Adipocyte (in vitro differentiated cells): ENCODE measurements around the gene LRRC3.

Source experiments
- DNase-seq: peaks from one replicate; pipeline ENCODE4 v3.0.0-alpha.2; 2015; ENCODE audit warnings: low read depth
- H3K27me3 ChIP-seq: replicated peaks from 2 replicates; pipeline ENCODE4 v1.7.0; 2013; ENCODE audit warnings: mild to moderate bottlenecking, low read length, moderate library complexity; ENCODE audit not compliant: control insufficient read depth, insufficient read depth
- H3K36me3 ChIP-seq: 2 replicates; pipeline ENCODE4 v1.7.0; 2013; ENCODE audit warnings: low read length, mild to moderate bottlenecking, moderate library complexity; ENCODE audit not compliant: control insufficient read depth, insufficient read depth, severe bottlenecking
- H3K4me1 ChIP-seq: 2 replicates; pipeline ENCODE4 v1.7.0; 2013; ENCODE audit warnings: mild to moderate bottlenecking, low read length, moderate library complexity; ENCODE audit not compliant: control insufficient read depth, insufficient read depth
- H3K4me3 ChIP-seq: 2 replicates; pipeline ENCODE4 v1.7.0; 2013; ENCODE audit warnings: mild to moderate bottlenecking, low read length, moderate library complexity
- H3K9ac ChIP-seq: 2 replicates; pipeline ENCODE4 v1.7.0; 2013; ENCODE audit warnings: mild to moderate bottlenecking, low read length, moderate library complexity
- H3K9me3 ChIP-seq: 2 replicates; pipeline ENCODE4 v1.7.0; 2013; ENCODE audit warnings: mild to moderate bottlenecking, low read length, moderate library complexity; ENCODE audit not compliant: control insufficient read depth

Gene LRRC3

DNA sequence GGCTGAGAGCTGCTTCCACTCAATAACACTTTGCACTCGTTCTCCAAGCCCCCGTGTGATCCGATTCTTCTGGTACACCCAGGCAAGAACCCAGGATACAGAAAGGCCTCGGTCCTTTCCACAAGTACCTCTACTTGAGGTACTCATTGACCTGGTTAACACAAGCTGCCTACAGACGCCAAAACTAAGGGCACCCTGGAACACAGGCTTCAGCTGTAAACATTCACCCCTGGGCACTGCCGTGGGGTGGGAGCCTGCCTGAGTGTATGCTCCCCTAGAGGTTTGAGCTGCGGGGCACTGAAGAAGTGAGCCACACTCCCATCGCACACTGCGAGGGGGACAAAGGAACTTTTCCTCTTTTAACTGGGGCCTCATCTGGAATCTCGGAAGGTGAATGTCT lies 30.5 kb downstream of the LRRC3 start:
- no peak for DNase-seq
- H3K4me1 ChIP-seq = peaks cover 3% of the 10 kb centered on the region
- H3K9ac ChIP-seq = peak overlapping the region; percentile 57
- H3K36me3 ChIP-seq = no peaks in the 10 kb centered on the region
- peak overlapping the region; percentile 75 for H3K4me3 ChIP-seq
- no peaks in the 10 kb centered on the region for H3K9me3 ChIP-seq
- peaks cover 30% of the 10 kb centered on the region for H3K27me3 ChIP-seq

DNA sequence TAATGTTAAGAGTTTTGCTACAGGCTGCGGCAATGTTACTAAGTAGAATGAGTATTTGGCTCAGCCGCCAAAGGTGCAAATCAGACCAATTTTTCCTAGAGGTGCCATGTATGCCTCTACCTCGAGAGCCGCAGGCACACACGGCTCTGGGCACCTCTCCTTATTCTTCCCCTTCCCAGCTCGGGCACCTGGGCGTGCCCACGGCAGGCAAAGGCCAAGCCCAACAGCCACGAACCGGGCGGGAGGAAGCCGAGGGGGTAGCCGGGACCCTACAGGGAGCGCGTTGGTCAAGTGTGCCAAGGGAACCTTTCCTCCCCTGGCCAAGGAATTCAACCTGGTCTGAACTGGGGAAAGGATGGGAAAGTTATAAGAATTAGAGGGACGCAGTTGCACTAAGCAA lies 31.0 kb downstream of the LRRC3 start:
- Histone ChIP-seq H3K4me3 (peak overlapping the region; percentile 75), H3K36me3 (no peaks in the 10 kb centered on the region), H3K4me1 (peaks cover 3% of the 10 kb centered on the region), H3K27me3 (peaks cover 30% of the 10 kb centered on the region), H3K9me3 (no peaks in the 10 kb centered on the region), H3K9ac (peak overlapping the region; percentile 57)
- DNase-seq = no peak

DNA sequence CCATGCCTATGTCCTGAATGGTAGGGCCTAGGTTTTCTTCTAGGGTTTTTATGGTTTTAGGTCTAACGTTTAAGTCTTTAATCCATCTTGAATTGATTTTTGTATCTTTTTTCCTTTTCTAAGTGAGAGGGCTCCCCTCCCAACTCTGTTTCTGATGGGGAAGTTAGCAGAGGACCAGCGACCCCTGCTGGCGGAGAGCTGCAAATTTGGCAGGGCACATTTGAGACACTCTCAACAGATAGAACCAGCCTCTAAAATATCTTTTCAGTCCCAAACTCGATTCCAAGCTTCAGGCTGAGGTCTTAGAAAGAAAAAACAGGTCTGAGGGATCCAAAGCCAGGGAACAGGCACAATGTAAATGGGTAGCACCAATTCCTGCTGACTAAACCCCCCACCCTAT lies 32.5 kb downstream of the LRRC3 start:
- H3K27me3 ChIP-seq = peaks cover 25% of the 10 kb centered on the region
- H3K9me3 ChIP-seq = peaks cover 10% of the 10 kb centered on the region
- H3K9ac ChIP-seq = no peak overlapping the region
- H3K4me3 ChIP-seq = no peak overlapping the region
- H3K4me1 ChIP-seq = no peaks in the 10 kb centered on the region
- no peaks in the 10 kb centered on the region for H3K36me3 ChIP-seq
- DNase-seq = peak; percentile 34

GRCh38 chr21:44489962-44490361 lies 34.7 kb downstream of the LRRC3 start:
- DNase-seq = no peak
- peaks cover 23% of the 10 kb centered on the region for H3K9me3 ChIP-seq
- no peaks in the 10 kb centered on the region for H3K4me1 ChIP-seq
- peaks cover 11% of the 10 kb centered on the region for H3K27me3 ChIP-seq
- no peaks in the 10 kb centered on the region for H3K36me3 ChIP-seq
- H3K4me3 ChIP-seq = no peak overlapping the region
- no peak overlapping the region for H3K9ac ChIP-seq

GRCh38 chr21:44490405-44490804 lies 35.1 kb downstream of the LRRC3 start:
- H3K4me3 ChIP-seq = no peak overlapping the region
- peaks cover 11% of the 10 kb centered on the region for H3K27me3 ChIP-seq
- no peaks in the 10 kb centered on the region for H3K4me1 ChIP-seq
- peaks cover 23% of the 10 kb centered on the region for H3K9me3 ChIP-seq
- H3K36me3 ChIP-seq = no peaks in the 10 kb centered on the region
- no peak for DNase-seq
- H3K9ac ChIP-seq = no peak overlapping the region

- Histone ChIP-seq H3K9ac (no peak overlapping the region), H3K4me3 (no peak overlapping the region), H3K4me1 (no peaks in the 10 kb centered on the region), H3K36me3 (no peaks in the 10 kb centered on the region), H3K9me3 (peaks cover 23% of the 10 kb centered on the region), H3K27me3 (peaks cover 10% of the 10 kb centered on the region)
- DNase-seq = no peak
These were observed 35.5 kb downstream of the LRRC3 start for GRCh38 chr21:44490816-44491215.

DNA sequence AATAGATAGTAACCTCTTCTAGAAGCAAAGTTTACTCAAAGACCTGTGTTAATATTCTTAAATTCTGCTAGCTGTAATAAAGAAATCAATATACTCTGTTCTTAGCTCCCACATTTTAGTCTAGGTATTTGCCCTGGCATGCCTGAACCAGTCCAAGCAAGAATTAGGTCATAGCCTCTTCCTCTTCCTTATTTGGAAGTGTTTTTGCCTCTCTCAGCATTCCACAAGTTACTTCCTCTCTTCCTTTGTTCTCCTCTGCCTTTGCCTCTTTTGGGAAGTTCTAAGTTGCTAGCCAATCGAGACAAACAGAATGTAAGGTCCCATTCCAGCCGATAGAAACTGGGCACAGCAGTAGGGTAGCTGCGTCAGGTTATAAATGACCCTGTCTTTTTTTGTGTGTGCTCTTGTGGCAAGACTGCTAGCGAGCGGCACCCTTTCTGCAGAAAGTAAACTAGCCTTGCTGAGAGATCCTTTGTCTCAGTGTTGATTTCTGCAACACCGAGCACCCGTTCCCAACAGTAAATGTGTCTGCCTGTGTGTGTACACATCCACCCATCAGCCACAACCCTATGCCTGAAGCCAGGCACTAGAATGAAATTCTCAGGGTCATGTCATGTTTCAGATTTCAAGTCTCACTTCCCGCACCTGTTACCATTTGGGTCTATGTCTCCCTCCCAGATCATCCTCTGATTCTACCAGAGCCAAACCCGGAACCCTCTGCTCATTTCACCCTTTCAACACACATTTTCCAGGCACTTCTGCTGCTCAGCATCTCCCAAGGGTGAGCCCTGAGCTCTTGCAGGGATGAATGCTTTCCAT lies 37.5 kb downstream of the LRRC3 start:
- Histone ChIP-seq H3K9me3 (peaks cover 23% of the 10 kb centered on the region), H3K4me1 (peaks cover 17% of the 10 kb centered on the region), H3K9ac (no peak overlapping the region), H3K4me3 (peak overlapping the region; percentile 3), H3K27me3 (peaks cover 7% of the 10 kb centered on the region), H3K36me3 (no peaks in the 10 kb centered on the region)
- DNase-seq = no peak

DNA sequence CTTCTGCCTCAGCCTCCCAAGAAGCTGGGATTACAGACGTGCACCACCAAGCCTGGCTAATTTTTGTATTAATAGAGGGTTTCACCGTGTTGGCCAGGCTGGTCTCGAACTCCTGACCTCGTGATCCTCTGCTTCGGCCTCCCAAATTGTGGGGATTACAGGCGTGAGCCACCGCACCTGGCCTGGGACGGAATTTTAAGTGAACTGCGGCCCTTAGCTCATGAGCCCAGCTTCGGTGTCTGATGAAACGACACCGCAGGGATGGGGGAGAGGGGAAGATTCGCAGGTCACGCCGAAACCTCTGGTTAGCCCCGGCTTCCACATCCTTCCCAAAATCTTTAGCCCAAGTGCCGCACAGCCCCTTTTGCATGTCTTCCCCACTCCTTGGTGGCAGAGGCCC lies 39.1 kb downstream of the LRRC3 start:
- Histone ChIP-seq H3K27me3 (peaks cover 7% of the 10 kb centered on the region), H3K9me3 (peaks cover 23% of the 10 kb centered on the region), H3K4me1 (peaks cover 21% of the 10 kb centered on the region), H3K9ac (no peak overlapping the region), H3K4me3 (no peak overlapping the region), H3K36me3 (no peaks in the 10 kb centered on the region)
- no peak for DNase-seq

GRCh38 chr21:44494956-44495355 lies 39.6 kb downstream of the LRRC3 start:
- Histone ChIP-seq H3K9me3 (peaks cover 23% of the 10 kb centered on the region), H3K4me3 (no peak overlapping the region)
- DNase-seq = no peak

GRCh38 chr21:44495611-44496563 lies 40.6 kb downstream of the LRRC3 start:
- Histone ChIP-seq H3K4me3 (peak overlapping the region; percentile 42), H3K36me3 (no peaks in the 10 kb centered on the region), H3K9ac (no peak overlapping the region), H3K4me1 (peaks cover 21% of the 10 kb centered on the region), H3K27me3 (no peaks in the 10 kb centered on the region), H3K9me3 (peaks cover 23% of the 10 kb centered on the region)
- DNase-seq = no peak

More at GRCh38 chr21:44494956-44495355, 39.6 kb downstream of the LRRC3 start:
- Histone ChIP-seq H3K9ac (no peak overlapping the region), H3K27me3 (peaks cover 2% of the 10 kb centered on the region), H3K36me3 (no peaks in the 10 kb centered on the region), H3K4me1 (peaks cover 21% of the 10 kb centered on the region)
